OCI-M1 (cell line): ENCODE data around the gene SGCD.

Experiments used
- DNase-seq: peaks from one replicate; lab custom pipeline; 2025; lab: John Stamatoyannopoulos, UW

SGCD gene

GRCh38 chr5:156694598-156694997 lies 367.6 kb downstream of the SGCD start:
- no peak for DNase-seq

GRCh38 chr5:156695774-156696173 lies 368.8 kb downstream of the SGCD start:
- DNase-seq: no peak

- no peak for DNase-seq
Measured at GRCh38 chr5:156698323-156698722, 371.4 kb downstream of the SGCD start.

GRCh38 chr5:156699147-156699546 lies 372.2 kb downstream of the SGCD start:
- no peak for DNase-seq

GRCh38 chr5:156704139-156704538 lies 377.2 kb downstream of the SGCD start:
- DNase-seq: no peak

GRCh38 chr5:156706631-156707030 lies 379.7 kb downstream of the SGCD start:
- DNase-seq: no peak

- DNase-seq: no peak
Measured at GRCh38 chr5:156707750-156708149, 380.8 kb downstream of the SGCD start.

- DNase-seq: no peak
Measured at GRCh38 chr5:156715287-156715686, 388.3 kb downstream of the SGCD start.

- no peak for DNase-seq
Measured at GRCh38 chr5:156716591-156717380, 389.8 kb downstream of the SGCD start.

GRCh38 chr5:156718985-156719384 lies 392.0 kb downstream of the SGCD start:
- DNase-seq: no peak

- no peak for DNase-seq
Measured at GRCh38 chr5:156722358-156722757, 395.4 kb downstream of the SGCD start.

GRCh38 chr5:156735477-156735876 lies 408.5 kb downstream of the SGCD start:
- no peak for DNase-seq

GRCh38 chr5:156741516-156741915 lies 414.6 kb downstream of the SGCD start:
- DNase-seq: no peak

GRCh38 chr5:156753846-156754245 lies 426.9 kb downstream of the SGCD start:
- no peak for DNase-seq

- DNase-seq: no peak
Measured at GRCh38 chr5:156755421-156756087, 428.6 kb downstream of the SGCD start.

- no peak for DNase-seq
Measured at GRCh38 chr5:156758011-156758791, 431.2 kb downstream of the SGCD start.

GRCh38 chr5:156759156-156759555 lies 432.2 kb downstream of the SGCD start:
- DNase-seq: no peak

- no peak for DNase-seq
Measured at GRCh38 chr5:156762771-156763170, 435.8 kb downstream of the SGCD start.

- peak; percentile 40 for DNase-seq
Measured at GRCh38 chr5:156764176-156764971, 437.4 kb downstream of the SGCD start.

GRCh38 chr5:156774273-156774672 lies 447.3 kb downstream of the SGCD start:
- DNase-seq: no peak

GRCh38 chr5:156778139-156778706 lies 451.3 kb downstream of the SGCD start:
- DNase-seq: no peak

- no peak for DNase-seq
Measured at GRCh38 chr5:156778752-156779151, 451.8 kb downstream of the SGCD start.
